ENCODE data around the gene NBL1. TPM values are rescaled to one million over a fixed set of nuclear protein-coding genes. Genes with fewer than 3 reads are reported as not detected.

The NBL1 gene
- total RNA-seq, 2 donors from 2014 or later: 268 to 514 TPM

GRCh38 chr1:19706136-19706535 is 62.0 kb downstream of the NBL1 start:
- Histone ChIP-seq H3K4me3 (no peak overlapping the region), H3K27me3 (replicated peaks; ENCODE audit: insufficient read depth) (no peaks in the 10 kb centered on the region), H3K36me3 (no peaks in the 10 kb centered on the region), H3K4me1 (replicated peaks) (peaks cover 6% of the 10 kb centered on the region), H3K27ac (no peak overlapping the region), H3K9me3 (no peaks in the 10 kb centered on the region)
- WGBS: 87% methylated on average over 4 of the region's 4 CpGs
- TF ChIP-seq POLR2AphosphoS5 (IDR thresholded peaks at IDR 0.05): no peak
- no peak for TF ChIP-seq CTCF (IDR thresholded peaks at IDR 0.05)
- TF ChIP-seq POLR2A (IDR thresholded peaks at IDR 0.05): no peak
- intact Hi-C loops (cut with DNase I): no loop called here
- no peak for DNase-seq (ENCODE audit: low spot score)

Other genes starting within 250 kb of the NBL1 start
- 100 to 1,000 TPM; 139 to 150 TPM for gene CAPZB, start 158.8 kb upstream of the NBL1 start, total RNA-seq
- not detected for gene HTR6, start 20.6 kb downstream of the NBL1 start, total RNA-seq
- 10 to 100 TPM; 60.5 to 89.9 TPM for gene TMCO4, start 155.6 kb downstream of the NBL1 start, total RNA-seq
- not detected for gene RNF186, start 171.0 kb downstream of the NBL1 start, total RNA-seq
- gene OTUD3, start 238.1 kb downstream of the NBL1 start, total RNA-seq: 10 to 100 TPM in 1 of 2 donors, 1 to 10 TPM in 1; 5.3 to 16.5 TPM